HUES64 (cell line): ENCODE measurements around the gene IQGAP1.

Experiments used
- H3K27ac ChIP-seq: 2 replicates; pipeline ENCODE4 v1.7.0; 2013; ENCODE audit warnings: low read depth, low read length, inconsistent platforms
- H3K27me3 ChIP-seq: 2 replicates; pipeline ENCODE4 v1.6.1; 2013; ENCODE audit warnings: mild to moderate bottlenecking, low read length; ENCODE audit not compliant: insufficient read depth
- H3K36me3 ChIP-seq: 2 replicates; pipeline ENCODE4 v1.6.1; 2013; ENCODE audit warnings: mild to moderate bottlenecking, low read length; ENCODE audit not compliant: insufficient read depth
- H3K4me1 ChIP-seq: 2 replicates; pipeline ENCODE4 v1.6.1; 2013; ENCODE audit warnings: mild to moderate bottlenecking, low read length, moderate library complexity; ENCODE audit not compliant: insufficient read depth
- H3K4me3 ChIP-seq: 2 replicates; pipeline ENCODE4 v1.5.1; 2013; ENCODE audit warnings: mild to moderate bottlenecking, low read length, moderate library complexity
- H3K9ac ChIP-seq: 2 replicates; pipeline ENCODE4 v1.6.1; 2013; ENCODE audit warnings: mild to moderate bottlenecking, low read depth, low read length
- H3K9me3 ChIP-seq: 2 replicates; pipeline ENCODE4 v1.6.1; 2013; ENCODE audit warnings: low read depth, low read length; ENCODE audit not compliant: insufficient read depth
- WGBS: fragments of 150-250, 120-280 bp; methylation state at CpG from one replicate; pipeline ENCODE4 v1.1.7; 2013; ENCODE audit warnings: missing lambda C conversion rate; 5-methylcytosine and 5-hydroxymethylcytosine counted together

Gene IQGAP1

GRCh38 chr15:90465930-90466567, 78.0 kb downstream of the IQGAP1 start:
- no peaks in the 10 kb centered on the region for H3K9me3 ChIP-seq
- H3K36me3 ChIP-seq: peaks cover 57% of the 10 kb centered on the region
- no peak overlapping the region for H3K27ac ChIP-seq
- H3K27me3 ChIP-seq: no peaks in the 10 kb centered on the region
- no peak overlapping the region for H3K4me3 ChIP-seq
- H3K4me1 ChIP-seq: no peaks in the 10 kb centered on the region
- no peak overlapping the region for H3K9ac ChIP-seq
- WGBS: 97% methylated on average over 3 of the region's 3 CpGs

- Histone ChIP-seq H3K27ac (no peak overlapping the region), H3K9ac (no peak overlapping the region), H3K4me1 (no peaks in the 10 kb centered on the region), H3K9me3 (no peaks in the 10 kb centered on the region), H3K27me3 (no peaks in the 10 kb centered on the region), H3K36me3 (peaks cover 82% of the 10 kb centered on the region), H3K4me3 (no peak overlapping the region)
- 87% methylated on average over 2 of the region's 2 CpGs for WGBS
Measured at GRCh38 chr15:90469723-90470122, 81.7 kb downstream of the IQGAP1 start.

- Histone ChIP-seq H3K27ac (no peak overlapping the region), H3K4me1 (no peaks in the 10 kb centered on the region), H3K36me3 (peaks cover 78% of the 10 kb centered on the region), H3K4me3 (no peak overlapping the region), H3K27me3 (no peaks in the 10 kb centered on the region), H3K9me3 (no peaks in the 10 kb centered on the region), H3K9ac (no peak overlapping the region)
- WGBS: 92% methylated on average over 1 of the region's 1 CpG
Measured at GRCh38 chr15:90470453-90470852, 82.4 kb downstream of the IQGAP1 start.

- 97% methylated on average over 3 of the region's 3 CpGs for WGBS
- H3K4me3 ChIP-seq: no peak overlapping the region
- H3K27me3 ChIP-seq: no peaks in the 10 kb centered on the region
- no peak overlapping the region for H3K27ac ChIP-seq
- no peak overlapping the region for H3K9ac ChIP-seq
- H3K9me3 ChIP-seq: no peaks in the 10 kb centered on the region
- H3K4me1 ChIP-seq: no peaks in the 10 kb centered on the region
- peaks cover 77% of the 10 kb centered on the region for H3K36me3 ChIP-seq
Measured at GRCh38 chr15:90471126-90471525, 83.1 kb downstream of the IQGAP1 start.

GRCh38 chr15:90471769-90472168, 83.7 kb downstream of the IQGAP1 start:
- Histone ChIP-seq H3K27ac (no peak overlapping the region), H3K4me1 (no peaks in the 10 kb centered on the region), H3K27me3 (no peaks in the 10 kb centered on the region), H3K9ac (no peak overlapping the region), H3K4me3 (no peak overlapping the region), H3K36me3 (peaks cover 78% of the 10 kb centered on the region), H3K9me3 (no peaks in the 10 kb centered on the region)
- WGBS: 98% methylated on average over 4 of the region's 4 CpGs

- Histone ChIP-seq H3K9me3 (no peaks in the 10 kb centered on the region), H3K36me3 (peaks cover 82% of the 10 kb centered on the region), H3K4me3 (no peak overlapping the region), H3K4me1 (no peaks in the 10 kb centered on the region), H3K27me3 (no peaks in the 10 kb centered on the region), H3K27ac (no peak overlapping the region), H3K9ac (no peak overlapping the region)
- 93% methylated on average over 8 of the region's 8 CpGs for WGBS
Measured at GRCh38 chr15:90478846-90479481, 90.9 kb downstream of the IQGAP1 start.

GRCh38 chr15:90479656-90480055, 91.6 kb downstream of the IQGAP1 start:
- H3K9ac ChIP-seq: no peak overlapping the region
- H3K27ac ChIP-seq: no peak overlapping the region
- H3K4me3 ChIP-seq: no peak overlapping the region
- no peaks in the 10 kb centered on the region for H3K4me1 ChIP-seq
- no peaks in the 10 kb centered on the region for H3K27me3 ChIP-seq
- peaks cover 81% of the 10 kb centered on the region for H3K36me3 ChIP-seq
- no peaks in the 10 kb centered on the region for H3K9me3 ChIP-seq
- 93% methylated on average over 5 of the region's 5 CpGs for WGBS

- Histone ChIP-seq H3K4me1 (no peaks in the 10 kb centered on the region), H3K9ac (no peak overlapping the region), H3K9me3 (no peaks in the 10 kb centered on the region), H3K27me3 (no peaks in the 10 kb centered on the region), H3K36me3 (peaks cover 86% of the 10 kb centered on the region), H3K27ac (no peak overlapping the region), H3K4me3 (no peak overlapping the region)
- WGBS: 91% methylated on average over 3 of the region's 3 CpGs
Measured at GRCh38 chr15:90481023-90481422, 93.0 kb downstream of the IQGAP1 start.

GRCh38 chr15:90482124-90483011, 94.3 kb downstream of the IQGAP1 start:
- no peaks in the 10 kb centered on the region for H3K9me3 ChIP-seq
- H3K36me3 ChIP-seq: peaks cover 86% of the 10 kb centered on the region
- WGBS: 83% methylated on average over 7 of the region's 7 CpGs
- no peak overlapping the region for H3K9ac ChIP-seq
- H3K4me1 ChIP-seq: no peaks in the 10 kb centered on the region
- no peak overlapping the region for H3K4me3 ChIP-seq
- H3K27me3 ChIP-seq: no peaks in the 10 kb centered on the region
- no peak overlapping the region for H3K27ac ChIP-seq

GRCh38 chr15:90483012-90483307, 94.9 kb downstream of the IQGAP1 start:
- no CpG with 5 or more reads among the region's 1 CpG for WGBS
- H3K27me3 ChIP-seq: no peaks in the 10 kb centered on the region
- no peaks in the 10 kb centered on the region for H3K4me1 ChIP-seq
- H3K4me3 ChIP-seq: no peak overlapping the region
- no peak overlapping the region for H3K9ac ChIP-seq
- H3K36me3 ChIP-seq: peaks cover 86% of the 10 kb centered on the region
- no peak overlapping the region for H3K27ac ChIP-seq
- no peaks in the 10 kb centered on the region for H3K9me3 ChIP-seq

- Histone ChIP-seq H3K36me3 (peaks cover 84% of the 10 kb centered on the region), H3K4me1 (no peaks in the 10 kb centered on the region), H3K9ac (no peak overlapping the region), H3K4me3 (no peak overlapping the region), H3K27me3 (no peaks in the 10 kb centered on the region), H3K9me3 (no peaks in the 10 kb centered on the region), H3K27ac (no peak overlapping the region)
- WGBS: no CpG with 5 or more reads among the region's 2 CpGs
Measured at GRCh38 chr15:90483637-90484036, 95.6 kb downstream of the IQGAP1 start.
